Measurements from ENCODE around the gene F5.
"Not testable (repeated sequence)": the region's sequence is repeated elsewhere in the genome, so short reads cannot be mapped to it uniquely, and the experiment has no call there.

F5 gene

DNA sequence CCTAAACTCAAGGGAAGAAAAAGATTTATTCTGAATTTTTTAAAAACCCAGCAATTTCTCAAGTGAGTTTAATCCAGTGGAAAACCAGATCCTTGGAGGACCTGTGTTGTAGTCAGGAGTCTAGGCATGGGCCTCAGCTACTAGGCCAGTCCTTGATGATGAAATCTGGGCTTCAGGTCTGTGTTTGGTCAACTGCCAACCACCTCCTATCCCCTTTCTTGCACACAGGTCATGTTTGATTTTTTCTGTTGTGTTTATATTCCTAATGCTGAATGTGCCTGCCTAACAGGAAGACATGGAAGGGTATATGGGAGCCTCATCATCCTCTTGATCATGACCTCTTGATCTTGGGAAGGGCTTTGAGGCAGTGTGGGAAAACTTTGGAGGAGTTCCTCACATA is 62.4 kb downstream of the F5 start:
- Histone ChIP-seq H3K9ac (ENCODE audit: low read depth, low read length) (no peak overlapping the region), H3K36me3 (ENCODE audit: insufficient read depth, low read length) (no peaks in the 10 kb centered on the region), H3K4me1 (ENCODE audit: insufficient read depth, low read length) (peaks cover 15% of the 10 kb centered on the region), H3K9me3 (ENCODE audit: control insufficient read depth, insufficient read depth, low read length) (no peaks in the 10 kb centered on the region)

- Histone ChIP-seq H3K36me3 (ENCODE audit: insufficient read depth, low read length) (no peaks in the 10 kb centered on the region), H3K9me3 (ENCODE audit: control insufficient read depth, insufficient read depth, low read length) (no peaks in the 10 kb centered on the region), H3K4me1 (ENCODE audit: insufficient read depth, low read length) (no peaks in the 10 kb centered on the region), H3K9ac (ENCODE audit: low read depth, low read length) (no peak overlapping the region)
These were observed 65.1 kb downstream of the F5 start for GRCh38 chr1:169521226-169521625.

GRCh38 chr1:169517558-169518186 is 68.6 kb downstream of the F5 start:
- Histone ChIP-seq H3K36me3 (ENCODE audit: insufficient read depth, low read length) (no peaks in the 10 kb centered on the region), H3K9ac (ENCODE audit: low read depth, low read length) (no peak overlapping the region), H3K9me3 (ENCODE audit: control insufficient read depth, insufficient read depth, low read length) (no peaks in the 10 kb centered on the region), H3K4me1 (ENCODE audit: insufficient read depth, low read length) (no peaks in the 10 kb centered on the region)

DNA sequence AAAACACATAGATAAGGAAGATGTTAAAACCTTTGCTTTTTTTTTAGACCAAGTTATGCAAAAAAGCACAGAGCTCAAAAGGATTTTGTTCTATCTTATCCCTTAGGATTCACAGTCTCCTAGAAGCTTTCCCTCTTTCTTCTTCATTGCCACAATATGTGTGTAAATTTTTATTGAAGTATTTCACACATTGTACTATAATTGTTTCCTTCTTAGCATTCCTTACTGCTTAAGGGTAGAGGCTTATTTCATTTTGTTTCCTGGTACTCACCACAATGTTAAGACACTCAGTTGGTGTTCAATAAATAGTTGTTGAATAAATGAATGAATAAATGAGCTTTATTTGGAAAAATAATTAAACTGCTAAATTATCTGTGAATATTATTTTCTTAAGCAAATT is 70.6 kb downstream of the F5 start:
- Histone ChIP-seq H3K9me3 (ENCODE audit: control insufficient read depth, insufficient read depth, low read length) (no peaks in the 10 kb centered on the region), H3K4me1 (ENCODE audit: insufficient read depth, low read length) (no peaks in the 10 kb centered on the region), H3K36me3 (ENCODE audit: insufficient read depth, low read length) (no peaks in the 10 kb centered on the region), H3K9ac (ENCODE audit: low read depth, low read length) (no peak overlapping the region)

DNA sequence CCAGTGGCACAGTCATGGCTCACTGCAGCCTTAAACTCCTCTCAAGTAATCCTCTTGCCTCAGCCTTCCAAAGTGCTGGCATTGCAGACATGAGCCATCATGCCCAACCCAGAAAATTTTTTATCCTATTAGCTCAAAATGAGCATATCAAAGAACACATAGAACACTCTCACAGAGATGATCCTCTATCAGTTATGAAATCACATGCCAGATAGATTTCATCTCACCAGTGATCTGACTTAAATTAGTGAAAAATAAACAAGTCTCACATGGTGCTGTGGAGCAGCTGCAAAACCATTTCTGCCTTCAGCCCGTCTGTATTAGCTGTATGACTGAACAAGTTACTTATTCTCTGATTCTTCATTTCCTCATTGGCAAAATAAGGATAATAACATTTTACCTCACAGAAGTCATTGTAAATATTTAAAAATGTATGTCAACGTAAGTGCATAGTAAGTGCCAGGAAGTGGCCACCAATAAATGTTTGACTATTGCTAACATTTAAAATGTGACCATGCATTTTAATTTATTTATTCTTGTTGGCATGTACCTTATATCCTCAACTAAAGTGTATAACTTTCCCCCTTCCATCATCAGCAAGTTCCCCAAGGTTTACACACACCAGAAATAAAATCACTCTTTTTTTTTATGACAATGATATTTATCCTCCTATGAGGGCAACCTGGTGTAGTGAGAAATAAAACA is 71.6 kb downstream of the F5 start:
- Histone ChIP-seq H3K9me3 (ENCODE audit: control insufficient read depth, insufficient read depth, low read length) (no peaks in the 10 kb centered on the region), H3K36me3 (ENCODE audit: insufficient read depth, low read length) (no peaks in the 10 kb centered on the region), H3K9ac (ENCODE audit: low read depth, low read length) (no peak overlapping the region), H3K4me1 (ENCODE audit: insufficient read depth, low read length) (no peaks in the 10 kb centered on the region)

GRCh38 chr1:169513208-169513607 is 73.1 kb downstream of the F5 start:
- Histone ChIP-seq H3K36me3 (ENCODE audit: insufficient read depth, low read length) (no peaks in the 10 kb centered on the region), H3K9ac (ENCODE audit: low read depth, low read length) (no peak overlapping the region), H3K4me1 (ENCODE audit: insufficient read depth, low read length) (no peaks in the 10 kb centered on the region), H3K9me3 (ENCODE audit: control insufficient read depth, insufficient read depth, low read length) (no peaks in the 10 kb centered on the region)

GRCh38 chr1:169511316-169512005 is 74.8 kb downstream of the F5 start:
- H3K4me1 ChIP-seq (ENCODE audit: insufficient read depth, low read length) = no peaks in the 10 kb centered on the region
- no peaks in the 10 kb centered on the region for H3K36me3 ChIP-seq (ENCODE audit: insufficient read depth, low read length)
- H3K9ac ChIP-seq (ENCODE audit: low read depth, low read length) = no peak overlapping the region
- H3K9me3 ChIP-seq (ENCODE audit: control insufficient read depth, insufficient read depth, low read length) = no peaks in the 10 kb centered on the region

- H3K4me1 ChIP-seq (ENCODE audit: insufficient read depth, low read length) = no peaks in the 10 kb centered on the region
- no peaks in the 10 kb centered on the region for H3K36me3 ChIP-seq (ENCODE audit: insufficient read depth, low read length)
- no peaks in the 10 kb centered on the region for H3K9me3 ChIP-seq (ENCODE audit: control insufficient read depth, insufficient read depth, low read length)
- H3K9ac ChIP-seq (ENCODE audit: low read depth, low read length) = no peak overlapping the region
These were observed 76.2 kb downstream of the F5 start for GRCh38 chr1:169510060-169510459.

DNA sequence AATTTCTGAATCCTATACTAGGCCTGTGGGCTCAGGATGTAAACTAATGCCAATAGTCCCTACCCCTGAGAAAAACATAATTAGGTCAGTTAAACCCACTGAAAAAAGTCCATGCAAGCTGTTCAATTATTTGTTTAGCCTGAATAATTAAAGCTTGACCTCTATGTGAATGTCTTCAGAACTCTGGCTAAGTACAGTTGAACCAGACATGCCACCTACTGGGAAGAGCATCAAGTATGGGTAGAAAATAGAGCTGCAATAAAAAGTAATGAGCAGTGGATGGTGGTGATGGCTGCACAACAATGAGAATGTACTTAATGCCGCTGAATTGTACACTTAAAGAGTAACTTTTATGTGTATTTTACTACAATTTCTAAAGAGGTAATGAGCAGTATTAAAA is 76.9 kb downstream of the F5 start:
- Histone ChIP-seq H3K4me1 (ENCODE audit: insufficient read depth, low read length) (no peaks in the 10 kb centered on the region), H3K9me3 (ENCODE audit: control insufficient read depth, insufficient read depth, low read length) (no peaks in the 10 kb centered on the region), H3K36me3 (ENCODE audit: insufficient read depth, low read length) (no peaks in the 10 kb centered on the region), H3K9ac (ENCODE audit: low read depth, low read length) (no peak overlapping the region)

GRCh38 chr1:169508432-169509338 is 77.6 kb downstream of the F5 start:
- Histone ChIP-seq H3K9me3 (ENCODE audit: control insufficient read depth, insufficient read depth, low read length) (no peaks in the 10 kb centered on the region), H3K4me1 (ENCODE audit: insufficient read depth, low read length) (no peaks in the 10 kb centered on the region), H3K36me3 (ENCODE audit: insufficient read depth, low read length) (no peaks in the 10 kb centered on the region), H3K9ac (ENCODE audit: low read depth, low read length) (no peak overlapping the region)

- Histone ChIP-seq H3K4me1 (ENCODE audit: insufficient read depth, low read length) (no peaks in the 10 kb centered on the region), H3K9ac (ENCODE audit: low read depth, low read length) (no peak overlapping the region), H3K36me3 (ENCODE audit: insufficient read depth, low read length) (no peaks in the 10 kb centered on the region), H3K9me3 (ENCODE audit: control insufficient read depth, insufficient read depth, low read length) (no peaks in the 10 kb centered on the region)
These were observed 78.9 kb downstream of the F5 start for GRCh38 chr1:169507413-169507812.

DNA sequence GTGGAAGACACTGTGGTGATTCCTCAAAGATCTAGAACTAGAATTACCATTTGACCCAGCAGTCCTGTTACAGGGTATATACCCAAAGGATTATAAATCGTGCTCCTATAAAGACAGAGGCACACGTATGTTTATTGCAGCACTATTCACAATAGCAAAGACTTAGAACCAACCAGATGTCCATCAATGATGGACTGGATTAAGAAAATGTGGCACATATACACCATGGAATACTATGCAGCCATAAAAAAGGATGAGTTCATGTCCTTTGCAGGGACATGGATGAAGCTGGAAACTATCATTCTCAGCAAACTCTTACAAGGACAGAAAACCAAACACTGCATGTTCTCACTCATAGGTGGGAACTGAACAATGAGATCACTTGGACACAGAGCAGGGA is 82.7 kb downstream of the F5 start:
- H3K9me3 ChIP-seq (ENCODE audit: control insufficient read depth, insufficient read depth, low read length); H3K9ac ChIP-seq (ENCODE audit: low read depth, low read length); H3K36me3 ChIP-seq (ENCODE audit: insufficient read depth, low read length); H3K4me1 ChIP-seq (ENCODE audit: insufficient read depth, low read length): not testable (repeated sequence)

DNA sequence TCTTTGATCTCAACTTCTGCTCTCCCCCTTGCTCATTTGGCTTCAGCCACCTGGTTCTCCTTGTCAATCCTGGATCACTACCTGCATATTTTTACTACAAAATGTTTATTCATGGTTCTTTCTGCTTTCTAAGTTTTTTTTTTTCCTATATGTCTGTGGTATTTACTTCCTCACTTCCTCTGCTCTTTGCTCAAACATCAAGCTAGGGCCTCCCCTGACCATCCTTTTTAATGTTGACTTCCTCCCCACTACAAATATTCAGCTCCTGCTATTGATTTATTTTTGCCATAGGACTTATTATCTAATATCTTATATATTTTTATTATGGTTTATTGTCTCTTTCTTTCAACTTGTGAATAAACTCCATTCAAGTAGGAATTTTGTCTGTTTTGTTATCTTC is 86.5 kb downstream of the F5 start:
- H3K36me3 ChIP-seq (ENCODE audit: insufficient read depth, low read length) = no peaks in the 10 kb centered on the region
- no peaks in the 10 kb centered on the region for H3K9me3 ChIP-seq (ENCODE audit: control insufficient read depth, insufficient read depth, low read length)
- H3K9ac ChIP-seq (ENCODE audit: low read depth, low read length) = no peak overlapping the region
- no peaks in the 10 kb centered on the region for H3K4me1 ChIP-seq (ENCODE audit: insufficient read depth, low read length)

- Histone ChIP-seq H3K9me3 (ENCODE audit: control insufficient read depth, insufficient read depth, low read length) (no peaks in the 10 kb centered on the region), H3K9ac (ENCODE audit: low read depth, low read length) (no peak overlapping the region), H3K36me3 (ENCODE audit: insufficient read depth, low read length) (no peaks in the 10 kb centered on the region), H3K4me1 (ENCODE audit: insufficient read depth, low read length) (no peaks in the 10 kb centered on the region)
These were observed 89.0 kb downstream of the F5 start for GRCh38 chr1:169497317-169497716.

Data from ES-I3 (cell line).